Measurements from ENCODE around the gene KIF12.

- TF ChIP-seq GATA2 (IDR thresholded peaks at IDR 0.05; ENCODE audit: low read depth, low read length), result no peak
- no peak for TF ChIP-seq GATA3 (IDR thresholded peaks at IDR 0.05; ENCODE audit: low read depth, low read length)
These were observed 44.1 kb upstream of the KIF12 start for GRCh38 chr9:114143234-114143633.

All from SH-SY5Y (cell line).